ENCODE measurements around the gene NDUFAF3. TPM values are rescaled to one million over a fixed set of nuclear protein-coding genes. Genes with fewer than 3 reads are reported as not detected.

Gene NDUFAF3
- total and polyA plus RNA-seq, 2 of the 4 experiments (the other 2 are of a cell fraction): 26.5 to 112 TPM

DNA sequence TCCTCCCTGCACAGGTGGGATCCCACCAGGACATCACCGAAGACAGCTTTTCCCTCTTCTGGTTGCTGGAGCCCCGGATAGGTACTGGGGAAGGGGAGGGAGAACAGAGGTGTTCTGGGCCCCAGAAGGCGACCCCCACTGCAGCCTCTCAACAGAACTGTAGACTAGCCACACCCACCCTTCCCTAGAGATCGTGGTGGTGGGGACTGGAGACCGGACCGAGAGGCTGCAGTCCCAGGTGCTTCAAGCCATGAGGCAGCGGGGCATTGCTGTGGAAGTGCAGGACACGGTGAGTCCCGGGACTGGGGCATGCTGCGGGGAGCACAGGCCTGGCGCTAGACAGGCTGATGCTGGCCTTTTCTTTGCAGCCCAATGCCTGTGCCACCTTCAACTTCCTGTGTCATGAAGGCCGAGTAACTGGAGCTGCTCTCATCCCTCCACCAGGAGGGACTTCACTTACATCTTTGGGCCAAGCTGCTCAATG lies 809 bp downstream of the NDUFAF3 start:
- 59% methylated on average over 5 of the region's 12 CpGs; no CpG with 5 or more reads in 1 of the 2 experiments for WGBS, 2 experiments (ENCODE audit: extremely low coverage in 2 of 2, insufficient read length in 1 of 2)
- dilution Hi-C loops (cut with HindIII; ENCODE audit: low sequenced_read_pairs, unreplicated experiment): no loop called here
- Histone ChIP-seq H3K27ac (ENCODE audit: insufficient read depth, low read length) (peak overlapping the region; percentile 93), H3K27me3 (ENCODE audit: control insufficient read depth, insufficient read depth, low read length) (no peaks in the 10 kb centered on the region), H3K9me1 (ENCODE audit: insufficient read depth, low read length) (peaks cover 21% of the 10 kb centered on the region), H3K79me1 (ENCODE audit: low read depth in 1 of 2, low read length in 2 of 2) (peaks cover 29 to 84% of the 10 kb centered on the region in 2 experiments), H3K4ac (ENCODE audit: low read depth, low read length) (peak overlapping the region; percentile 87), H3K14ac (replicated peaks; ENCODE audit: low read depth, low read length) (peak overlapping the region; percentile 94), H4K91ac (ENCODE audit: insufficient read depth, low read depth, low read length) (peak overlapping the region; percentile 54), H3K9me3 (ENCODE audit: control insufficient read depth, insufficient read depth, low read length) (no peaks in the 10 kb centered on the region), H4K5ac (ENCODE audit: low read depth, low read length) (peak overlapping the region; percentile 4), H3K4me3 (ENCODE audit: insufficient read depth, low read depth, low read length) (peak overlapping the region; percentile 84), H3K36me3 (ENCODE audit: control insufficient read depth, insufficient read depth, low read length) (peaks cover 38% of the 10 kb centered on the region), H2AK9ac (replicated peaks; ENCODE audit: low read depth, low read length, poor library complexity) (peak overlapping the region; percentile 99), H3K4me1 (ENCODE audit: control insufficient read depth, insufficient read depth, low read length) (peaks cover 4% of the 10 kb centered on the region; the same call in 1 of the 2 replicates), H2AFZ (replicated peaks; ENCODE audit: low read length, poor library complexity) (peak overlapping the region; percentile 94), H3K18ac (ENCODE audit: low read depth, low read length) (no peak overlapping the region), H2BK5ac (ENCODE audit: low read depth, low read length, poor library complexity, severe bottlenecking) (peak overlapping the region; percentile 93), H4K20me1 (ENCODE audit: insufficient read depth, low read length) (peaks cover 20% of the 10 kb centered on the region), H3K4me2 (ENCODE audit: low read depth, low read length) (peak overlapping the region; percentile 84), H2BK15ac (ENCODE audit: low read depth, low read length) (0 out of 3 replicates have a peak overlapping the region, but pooled peaks have one; percentile 25), H3K56ac (ENCODE audit: extremely low read depth, insufficient read depth, low read length) (no peak overlapping the region; the same call in 1 of the 2 replicates), H2BK120ac (ENCODE audit: low read depth, low read length) (no peak overlapping the region; the same call in 1 of the 2 replicates), H4K8ac (ENCODE audit: low read depth in 2 of 2, low read length in 2 of 2) (peak overlapping the region; percentile 90 to 91), H3K23ac (ENCODE audit: low read depth, low read length) (peak overlapping the region; percentile 85), H3K9ac (ENCODE audit: low read depth, low read length) (peak overlapping the region; percentile 90), H2BK20ac (ENCODE audit: low read depth, low read length) (no peak overlapping the region), H2AK5ac (ENCODE audit: low read depth, low read length) (peak overlapping the region; percentile 97)
- in situ Hi-C loops (cut with MboI; ENCODE audit: low sequenced_read_pairs): no loop called here
- TF ChIP-seq, protein P1, sequence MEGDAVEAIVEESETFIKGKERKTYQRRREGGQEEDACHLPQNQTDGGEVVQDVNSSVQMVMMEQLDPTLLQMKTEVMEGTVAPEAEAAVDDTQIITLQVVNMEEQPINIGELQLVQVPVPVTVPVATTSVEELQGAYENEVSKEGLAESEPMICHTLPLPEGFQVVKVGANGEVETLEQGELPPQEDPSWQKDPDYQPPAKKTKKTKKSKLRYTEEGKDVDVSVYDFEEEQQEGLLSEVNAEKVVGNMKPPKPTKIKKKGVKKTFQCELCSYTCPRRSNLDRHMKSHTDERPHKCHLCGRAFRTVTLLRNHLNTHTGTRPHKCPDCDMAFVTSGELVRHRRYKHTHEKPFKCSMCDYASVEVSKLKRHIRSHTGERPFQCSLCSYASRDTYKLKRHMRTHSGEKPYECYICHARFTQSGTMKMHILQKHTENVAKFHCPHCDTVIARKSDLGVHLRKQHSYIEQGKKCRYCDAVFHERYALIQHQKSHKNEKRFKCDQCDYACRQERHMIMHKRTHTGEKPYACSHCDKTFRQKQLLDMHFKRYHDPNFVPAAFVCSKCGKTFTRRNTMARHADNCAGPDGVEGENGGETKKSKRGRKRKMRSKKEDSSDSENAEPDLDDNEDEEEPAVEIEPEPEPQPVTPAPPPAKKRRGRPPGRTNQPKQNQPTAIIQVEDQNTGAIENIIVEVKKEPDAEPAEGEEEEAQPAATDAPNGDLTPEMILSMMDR (conservative IDR thresholded peaks at IDR 0.05; ENCODE audit: low read depth, low read length): no peak
- TF ChIP-seq NFE2L2 (IDR thresholded peaks at IDR 0.05; ENCODE audit: low read depth, low read length) (no peak), SMC3 (IDR thresholded peaks at IDR 0.05; ENCODE audit: low read depth, low read length) (no peak), MAZ (IDR thresholded peaks at IDR 0.05; ENCODE audit: borderline replicate concordance, low read depth, low read length) (no peak), RCOR1 (IDR thresholded peaks at IDR 0.05; ENCODE audit: insufficient replicate concordance, low read length) (no peak), POLR2A (IDR thresholded peaks at IDR 0.05; ENCODE audit: low read depth, low read length) (no peak)
- TF ChIP-seq, protein P2, sequence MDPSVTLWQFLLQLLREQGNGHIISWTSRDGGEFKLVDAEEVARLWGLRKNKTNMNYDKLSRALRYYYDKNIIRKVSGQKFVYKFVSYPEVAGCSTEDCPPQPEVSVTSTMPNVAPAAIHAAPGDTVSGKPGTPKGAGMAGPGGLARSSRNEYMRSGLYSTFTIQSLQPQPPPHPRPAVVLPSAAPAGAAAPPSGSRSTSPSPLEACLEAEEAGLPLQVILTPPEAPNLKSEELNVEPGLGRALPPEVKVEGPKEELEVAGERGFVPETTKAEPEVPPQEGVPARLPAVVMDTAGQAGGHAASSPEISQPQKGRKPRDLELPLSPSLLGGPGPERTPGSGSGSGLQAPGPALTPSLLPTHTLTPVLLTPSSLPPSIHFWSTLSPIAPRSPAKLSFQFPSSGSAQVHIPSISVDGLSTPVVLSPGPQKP (IDR thresholded peaks at IDR 0.05; ENCODE audit: borderline replicate concordance, low read depth, low read length): no peak
- no peak for DNase-seq
- CTCF ChIA-PET: interaction anchor here (0.5 to 1.1 kb wide), 5 partner anchors 9 to 73 kb away, joined by 3 to 7 read pairs (median 4); partner anchors contain the start of genes P4HTM and WDR6
- ATAC-seq (ENCODE audit: low read depth): no peak
- POLR2A ChIA-PET (ENCODE audit: unreplicated experiment): interaction anchor here (1.0 to 3.8 kb wide), 3 partner anchors 12 to 83 kb away, joined by 3 to 25 read pairs (median 4); partner anchors contain the start of gene QRICH1
- intact Hi-C loops (cut with micrococcal nuclease): loop anchor here (5.0 kb wide), 1 partner anchor 70 kb away; the partner anchor contains the start of gene QRICH1
- no TSS peak for BruUV-seq (replicated peaks)

All from IMR-90 (cell line).